H1 (cell line): ENCODE measurements around the gene PCNX1. TPM values are rescaled to one million over a fixed set of nuclear protein-coding genes. Genes with fewer than 3 reads are reported as not detected.
"Not testable (repeated sequence)": the region's sequence is repeated elsewhere in the genome, so short reads cannot be mapped to it uniquely, and the experiment has no call there.

Experiments used
- CTCF ChIA-PET: fragments of 300-600 bp; sonication (Branson Sonifier 250); formaldehyde crosslinking; loops from one replicate; lab custom pipeline; 2021; ENCODE audit not compliant: partially characterized antibody; lab: Charles Lee
- POLR2A ChIA-PET: fragments of 300-600 bp; sonication (Branson Sonifier 250); formaldehyde crosslinking; loops from one replicate; lab custom pipeline; 2021; ENCODE audit warnings: inconsistent platforms; ENCODE audit not compliant: partially characterized antibody; lab: Charles Lee
- DNase-seq, 2 experiments: peaks; one replicate each; pipeline versions ENCODE4 v3.0.0 to v3.0.0-alpha.2; 2010 to 2022; ENCODE audit warnings: low spot score in 2 of 2, low read depth in 1 of 2, mixed read lengths in 1 of 2
- FAIRE-seq: peaks from 2 replicates; lab custom pipeline; 2011; peaks lifted over from hg19 to GRCh38; lab: Jason Lieb, UNC
- H2AFZ ChIP-seq: 2 replicates; pipeline ENCODE4 v1.8.1; 2012; ENCODE audit warnings: low read length, inconsistent platforms
- H2AK5ac ChIP-seq: 2 replicates; pipeline ENCODE4 v1.6.1; 2013; ENCODE audit warnings: low read depth, low read length
- H2BK120ac ChIP-seq: replicated peaks from 2 replicates; pipeline ENCODE3; 2013; ENCODE audit warnings: low read depth, low read length, inconsistent platforms
- H2BK12ac ChIP-seq: 2 replicates; pipeline ENCODE4 v1.6.1; 2013; ENCODE audit warnings: low read depth, low read length
- H2BK15ac ChIP-seq: 2 replicates; pipeline ENCODE4 v1.6.1; 2013; ENCODE audit warnings: low read length
- H2BK20ac ChIP-seq: 2 replicates; pipeline ENCODE4 v1.6.1; 2013; ENCODE audit warnings: low read length
- H2BK5ac ChIP-seq: 2 replicates; pipeline ENCODE4 v1.6.1; 2013; ENCODE audit warnings: low read depth, low read length
- H3K14ac ChIP-seq: 2 replicates; pipeline ENCODE4 v1.6.1; 2013; ENCODE audit warnings: inconsistent platforms; ENCODE audit not compliant: insufficient read length
- H3K18ac ChIP-seq: 2 replicates; pipeline ENCODE4 v1.6.1; 2013; ENCODE audit warnings: low read length; ENCODE audit errors: extremely low read depth
- H3K23ac ChIP-seq: 2 replicates; pipeline ENCODE4 v1.6.1; 2013; ENCODE audit warnings: inconsistent platforms; ENCODE audit not compliant: insufficient read length
- H3K23me2 ChIP-seq: 2 replicates; pipeline ENCODE4 v1.6.1; 2013; ENCODE audit warnings: low read depth, low read length
- H3K27ac ChIP-seq: 2 replicates; pipeline ENCODE4 v1.6.1; 2011; ENCODE audit warnings: low read depth, low read length, inconsistent platforms
- H3K27me3 ChIP-seq, 4 experiments: replicated peaks in 1 of 4; 1 replicate in 1 of 4; 2 replicates in 3 of 4; pipeline versions ENCODE4 v1.6.1 to v1.8.1; 2011 to 2013; ENCODE audit warnings: low read length in 3 of 4, mild to moderate bottlenecking in 3 of 4, inconsistent platforms in 2 of 4, mixed read lengths in 2 of 4, moderate library complexity in 1 of 4; ENCODE audit not compliant: control insufficient read depth in 3 of 4, insufficient read depth in 3 of 4; ENCODE audit errors: extremely low read depth in 1 of 4
- H3K36me3 ChIP-seq, 4 experiments: 2 replicates each; pipeline versions ENCODE4 v1.6.1 to v1.8.1; 2011 to 2013; ENCODE audit warnings: mild to moderate bottlenecking in 4 of 4, low read length in 3 of 4, moderate library complexity in 2 of 4, control low read depth in 1 of 4, inconsistent platforms in 1 of 4; ENCODE audit not compliant: insufficient read depth in 4 of 4, control insufficient read depth in 2 of 4
- H3K4ac ChIP-seq: replicated peaks from 2 replicates; pipeline ENCODE3; 2013; ENCODE audit warnings: low read length, low read depth, mixed read lengths, inconsistent platforms; ENCODE audit not compliant: insufficient read length
- H3K4me1 ChIP-seq, 4 experiments: replicated peaks in 1 of 4; 1 replicate in 1 of 4; 2 replicates in 3 of 4; pipeline versions ENCODE4 v1.6.1 to v1.8.1; 2011 to 2013; ENCODE audit warnings: low read length in 3 of 4, inconsistent platforms in 2 of 4, mixed read lengths in 1 of 4; ENCODE audit not compliant: insufficient read depth in 4 of 4, control insufficient read depth in 3 of 4
- H3K4me2 ChIP-seq, 2 experiments: 2 replicates each; pipeline versions ENCODE4 v1.6.1 to v1.8.1; 2011 to 2013; ENCODE audit warnings: low read depth in 2 of 2, low read length in 2 of 2, control low read depth in 1 of 2, inconsistent platforms in 1 of 2, mild to moderate bottlenecking in 1 of 2; ENCODE audit not compliant: insufficient read depth in 1 of 2
- H3K4me3 ChIP-seq, 4 experiments: fragments of 200-600, 300-600 bp in 1 of 4; sonication (generic), shearing (Covaris generic), sonication (Bioruptor Twin) in 1 of 4; 2 replicates each; pipeline versions ENCODE4 v1.5.1 to v1.8.1; 2011 to 2016; ENCODE audit warnings: low read length in 4 of 4, low read depth in 3 of 4, control low read depth in 2 of 4, inconsistent platforms in 2 of 4, mild to moderate bottlenecking in 2 of 4, mixed read lengths in 1 of 4, moderate library complexity in 1 of 4; ENCODE audit not compliant: insufficient read depth in 2 of 4; ENCODE audit errors: extremely low read depth in 1 of 4
- H3K56ac ChIP-seq: replicated peaks from 2 replicates; pipeline ENCODE3; 2013; ENCODE audit warnings: low read depth, mild to moderate bottlenecking, mixed read lengths, low read length, inconsistent platforms; ENCODE audit not compliant: insufficient read length
- H3K79me1 ChIP-seq: 2 replicates; pipeline ENCODE4 v1.6.1; 2013; ENCODE audit warnings: low read depth, low read length, control low read depth
- H3K79me2 ChIP-seq, 2 experiments: 2 replicates each; pipeline versions ENCODE4 v1.6.1 to v1.8.1; 2012 to 2013; ENCODE audit warnings: low read length in 2 of 2, mild to moderate bottlenecking in 2 of 2, inconsistent platforms in 1 of 2; ENCODE audit not compliant: insufficient read depth in 2 of 2, control insufficient read depth in 1 of 2
- H3K9ac ChIP-seq, 4 experiments: replicated peaks in 1 of 4; 1 replicate in 1 of 4; 2 replicates in 3 of 4; pipeline versions ENCODE4 v1.6.1 to v1.8.1; 2011 to 2013; ENCODE audit warnings: low read depth in 3 of 4, low read length in 3 of 4, control low read depth in 2 of 4, mild to moderate bottlenecking in 2 of 4, moderate library complexity in 2 of 4, inconsistent platforms in 1 of 4; ENCODE audit errors: extremely low read depth in 1 of 4
- H3K9me3 ChIP-seq, 2 experiments: 2 replicates each; pipeline versions ENCODE4 v1.6.1 to v1.8.1; 2012 to 2013; ENCODE audit warnings: mild to moderate bottlenecking in 2 of 2, moderate library complexity in 2 of 2, control low read depth in 1 of 2, inconsistent platforms in 1 of 2, low read depth in 1 of 2, low read length in 1 of 2, mixed read lengths in 1 of 2; ENCODE audit not compliant: insufficient read depth in 2 of 2
- H4K20me1 ChIP-seq, 2 experiments: replicated peaks in 1 of 2; 2 replicates each; pipeline versions ENCODE3 to v1.8.1; 2011 to 2013; ENCODE audit warnings: inconsistent platforms in 2 of 2, low read length in 2 of 2, mild to moderate bottlenecking in 1 of 2; ENCODE audit not compliant: insufficient read depth in 2 of 2, control insufficient read depth in 1 of 2
- H4K5ac ChIP-seq: 2 replicates; pipeline ENCODE4 v1.6.1; 2013; ENCODE audit warnings: low read length, low read depth, mixed read lengths, inconsistent platforms; ENCODE audit not compliant: insufficient read length
- H4K8ac ChIP-seq: 2 replicates; pipeline ENCODE4 v1.8.0; 2013; ENCODE audit warnings: mild to moderate bottlenecking, moderate library complexity, low read length, inconsistent platforms; ENCODE audit not compliant: insufficient read depth; ENCODE audit errors: extremely low read depth
- H4K91ac ChIP-seq: replicated peaks from 2 replicates; pipeline ENCODE3; 2013; ENCODE audit warnings: low read length, mixed read lengths, inconsistent platforms; ENCODE audit not compliant: insufficient read length
- WGBS, 2 experiments: shearing (Covaris generic) in 1 of 2; methylation state at CpG; one replicate each; pipeline versions ENCODE4 v1.1.6 to v1.1.7; 2013 to 2015; ENCODE audit warnings: low lambda C conversion rate in 2 of 2, mixed read lengths in 2 of 2, inconsistent platforms in 1 of 2, low coverage in 1 of 2, missing lambda C conversion rate in 1 of 2; ENCODE audit not compliant: insufficient replicate concordance in 2 of 2, insufficient coverage in 1 of 2, insufficient read length in 1 of 2; ENCODE audit errors: extremely low coverage in 1 of 2, missing lambda C conversion rate in 1 of 2; 5-methylcytosine and 5-hydroxymethylcytosine counted together
- polyA plus RNA-seq, 7 experiments: library from polyadenylated mRNA; depleted of rRNA in 3 of 7; stranded (reverse) in 5 of 7; unstranded in 2 of 7; fragments of >200 nt in 5 of 7; fragments of 200-250 nt in 2 of 7; gene quantifications; 1 replicate in 5 of 7; 2 replicates in 1 of 7; 4 replicates in 1 of 7; pipeline versions ENCODE4 v1.2.1 to v1.2.3, GENCODE V29; 2011 to 2013; ENCODE audit warnings: missing spikeins in 2 of 7, mixed read lengths in 2 of 7
- total RNA-seq: library from RNA; stranded (reverse); fragmentation: NEBNext Ultra II Directional; extraction: Animal tissue kit (Norgen Biotek cat#: 25700); gene quantifications from 2 replicates; pipeline ENCODE4 v1.2.1, GENCODE V29; 2021

PCNX1 gene
- total and polyA plus RNA-seq, 2 of the 8 experiments (the other 6 are each of a cell fraction or from before 2014, with no cell fraction given), result 37.7 to 53.2 TPM

DNA sequence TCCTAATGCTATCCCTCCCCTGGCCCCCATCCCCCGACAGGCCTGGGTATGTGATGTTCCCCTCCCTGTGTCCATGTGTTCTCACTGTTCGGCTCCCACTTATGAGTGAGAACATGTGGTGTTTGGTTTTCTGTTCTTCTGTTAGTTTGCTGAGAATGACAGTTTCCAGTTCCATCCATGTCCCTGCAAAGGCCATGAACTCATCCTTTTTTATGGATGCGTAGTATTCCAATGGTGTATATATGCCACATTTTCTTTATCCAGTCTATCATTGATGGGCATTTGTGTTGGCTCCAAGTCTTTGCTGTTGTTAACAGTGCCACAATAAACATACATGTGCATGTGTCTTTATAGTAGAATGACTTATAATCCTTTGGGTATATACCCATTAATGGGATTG lies 157.5 kb downstream of the PCNX1 start:
- H3K18ac ChIP-seq, H4K20me1 ChIP-seq, H4K8ac ChIP-seq, H3K27ac ChIP-seq, FAIRE-seq, H3K4me1 ChIP-seq, H3K4me3 ChIP-seq, H4K5ac ChIP-seq, H3K56ac ChIP-seq, H3K9ac ChIP-seq, H4K91ac ChIP-seq, H2BK15ac ChIP-seq, H2BK20ac ChIP-seq, H3K79me1 ChIP-seq, H3K14ac ChIP-seq, POLR2A ChIA-PET, CTCF ChIA-PET, H3K79me2 ChIP-seq, H3K4ac ChIP-seq, DNase-seq, H3K27me3 ChIP-seq, H3K23ac ChIP-seq, H2BK5ac ChIP-seq, H3K4me2 ChIP-seq, H3K23me2 ChIP-seq, H2AK5ac ChIP-seq, H2BK120ac ChIP-seq, H3K9me3 ChIP-seq, H2BK12ac ChIP-seq, H2AFZ ChIP-seq: not testable (repeated sequence)
- peaks cover under 1 to 45% (median 26%) of the 10 kb centered on the region in 4 experiments; a peak in 6 of 8 replicates for H3K36me3 ChIP-seq
- WGBS, 2 experiments, result 94% methylated on average over 3 of the region's 3 CpGs; no CpG with 5 or more reads in 1 of the 2 experiments
